Fibroblast of pulmonary artery (primary cell): ENCODE results near the gene TPO.

Experiments
- DNase-seq: peaks from one replicate; pipeline ENCODE4 v3.0.0-alpha.2; 2010; ENCODE audit warnings: low read depth
- H3K4me3 ChIP-seq: replicated peaks from 2 replicates; pipeline ENCODE4 v1.5.1; 2011; ENCODE audit warnings: low read depth, mild to moderate bottlenecking, control low read depth, low read length, moderate library complexity
- CTCF ChIP-seq: IDR thresholded peaks from 2 replicates; pipeline ENCODE4 v1.5.1; 2011; ENCODE audit warnings: mild to moderate bottlenecking, control low read depth, low read length, inconsistent platforms; ENCODE audit errors: missing control alignments

TPO gene

GRCh38 chr2:1543776-1544477 is 130.7 kb downstream of the TPO start:
- no peak overlapping the region for H3K4me3 ChIP-seq
- TF ChIP-seq CTCF = no peak
- no peak for DNase-seq

- peak; percentile 66 for DNase-seq
- H3K4me3 ChIP-seq = no peak overlapping the region
Observed at GRCh38 chr2:1544478-1545069, 131.3 kb downstream of the TPO start.

GRCh38 chr2:1546023-1546591 is 132.8 kb downstream of the TPO start:
- DNase-seq = peak; percentile 74
- no peak overlapping the region for H3K4me3 ChIP-seq
- TF ChIP-seq CTCF = peak; percentile 93

More at GRCh38 chr2:1544478-1545069, 131.3 kb downstream of the TPO start:
- TF ChIP-seq CTCF = no peak

- H3K4me3 ChIP-seq = no peak overlapping the region
- no peak for DNase-seq
- TF ChIP-seq CTCF = peak; percentile 22
Observed at GRCh38 chr2:1546901-1547300, 133.6 kb downstream of the TPO start.

- DNase-seq = no peak
- H3K4me3 ChIP-seq = no peak overlapping the region
- no peak for TF ChIP-seq CTCF
Observed at GRCh38 chr2:1548910-1549673, 135.8 kb downstream of the TPO start.

GRCh38 chr2:1550076-1550475 is 136.8 kb downstream of the TPO start:
- no peak overlapping the region for H3K4me3 ChIP-seq
- DNase-seq = no peak
- no peak for TF ChIP-seq CTCF
